ENCODE data around the gene CYTH4.

DNA sequence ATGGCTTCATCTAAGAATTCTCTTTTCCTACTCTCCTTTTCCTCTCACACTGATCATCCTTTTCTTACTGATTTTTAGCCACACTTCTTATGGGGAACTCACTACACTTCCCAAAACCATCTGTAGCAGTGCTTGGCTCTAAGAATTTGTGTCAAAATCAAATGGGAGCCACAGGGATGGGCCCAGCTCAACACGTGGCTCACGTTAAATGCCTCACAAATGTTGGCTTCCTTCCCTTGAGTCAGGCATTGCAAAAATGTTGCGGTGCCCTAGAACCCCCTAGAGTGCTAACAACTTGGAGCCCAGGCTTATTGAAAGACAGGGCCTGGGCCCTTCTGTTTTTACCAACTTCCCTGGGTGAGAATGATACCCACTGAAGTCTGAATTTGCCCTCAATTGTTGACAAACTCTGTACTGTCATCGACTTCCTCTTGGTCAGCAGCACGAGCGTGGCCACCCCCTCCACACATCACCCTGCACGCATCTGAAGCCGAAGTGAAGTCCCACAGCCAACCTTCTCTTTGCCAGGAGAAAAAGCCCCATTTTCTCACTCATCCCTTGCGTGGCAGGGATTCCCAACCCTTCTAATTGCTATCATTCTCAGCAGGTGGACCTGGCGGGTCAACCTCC is 75.3 kb downstream of the CYTH4 start:
- TF ChIP-seq ZEB1 (IDR thresholded peaks at IDR 0.05; ENCODE audit: insufficient replicate concordance, low read depth) (no peak), RORA (CRISPR knock-in tag; IDR thresholded peaks at IDR 0.05) (no peak), ZNF382 (CRISPR knock-in tag; IDR thresholded peaks at IDR 0.05; ENCODE audit: borderline replicate concordance) (no peak), REL (CRISPR knock-in tag; conservative IDR thresholded peaks at IDR 0.05) (no peak), NCOA2 (CRISPR knock-in tag; IDR thresholded peaks at IDR 0.05) (no peak), SP1 (IDR thresholded peaks at IDR 0.05) (no peak), SP1 (CRISPR knock-in tag; IDR thresholded peaks at IDR 0.05) (no peak), PCBP2 (optimal IDR thresholded peaks at IDR 0.05; ENCODE audit: low read depth, low read length, poor library complexity, severe bottlenecking) (no peak), MAZ (IDR thresholded peaks at IDR 0.05; ENCODE audit: borderline replicate concordance, low read depth, low read length) (no peak), MAZ (CRISPR knock-in tag; IDR thresholded peaks at IDR 0.05; ENCODE audit: low read depth) (no peak), ZNF30 (CRISPR knock-in tag; IDR thresholded peaks at IDR 0.05) (no peak), ZNF251 (CRISPR knock-in tag; IDR thresholded peaks at IDR 0.05) (no peak), ELF1 (CRISPR knock-in tag; IDR thresholded peaks at IDR 0.05) (no peak)
- TF ChIP-seq, protein P1, sequence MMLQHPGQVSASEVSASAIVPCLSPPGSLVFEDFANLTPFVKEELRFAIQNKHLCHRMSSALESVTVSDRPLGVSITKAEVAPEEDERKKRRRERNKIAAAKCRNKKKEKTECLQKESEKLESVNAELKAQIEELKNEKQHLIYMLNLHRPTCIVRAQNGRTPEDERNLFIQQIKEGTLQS (CRISPR knock-in tag; IDR thresholded peaks at IDR 0.05), result no peak
- TF ChIP-seq, protein P2, sequence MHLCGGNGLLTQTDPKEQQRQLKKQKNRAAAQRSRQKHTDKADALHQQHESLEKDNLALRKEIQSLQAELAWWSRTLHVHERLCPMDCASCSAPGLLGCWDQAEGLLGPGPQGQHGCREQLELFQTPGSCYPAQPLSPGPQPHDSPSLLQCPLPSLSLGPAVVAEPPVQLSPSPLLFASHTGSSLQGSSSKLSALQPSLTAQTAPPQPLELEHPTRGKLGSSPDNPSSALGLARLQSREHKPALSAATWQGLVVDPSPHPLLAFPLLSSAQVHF (CRISPR knock-in tag; IDR thresholded peaks at IDR 0.05), result no peak
- TF ChIP-seq, protein P3, sequence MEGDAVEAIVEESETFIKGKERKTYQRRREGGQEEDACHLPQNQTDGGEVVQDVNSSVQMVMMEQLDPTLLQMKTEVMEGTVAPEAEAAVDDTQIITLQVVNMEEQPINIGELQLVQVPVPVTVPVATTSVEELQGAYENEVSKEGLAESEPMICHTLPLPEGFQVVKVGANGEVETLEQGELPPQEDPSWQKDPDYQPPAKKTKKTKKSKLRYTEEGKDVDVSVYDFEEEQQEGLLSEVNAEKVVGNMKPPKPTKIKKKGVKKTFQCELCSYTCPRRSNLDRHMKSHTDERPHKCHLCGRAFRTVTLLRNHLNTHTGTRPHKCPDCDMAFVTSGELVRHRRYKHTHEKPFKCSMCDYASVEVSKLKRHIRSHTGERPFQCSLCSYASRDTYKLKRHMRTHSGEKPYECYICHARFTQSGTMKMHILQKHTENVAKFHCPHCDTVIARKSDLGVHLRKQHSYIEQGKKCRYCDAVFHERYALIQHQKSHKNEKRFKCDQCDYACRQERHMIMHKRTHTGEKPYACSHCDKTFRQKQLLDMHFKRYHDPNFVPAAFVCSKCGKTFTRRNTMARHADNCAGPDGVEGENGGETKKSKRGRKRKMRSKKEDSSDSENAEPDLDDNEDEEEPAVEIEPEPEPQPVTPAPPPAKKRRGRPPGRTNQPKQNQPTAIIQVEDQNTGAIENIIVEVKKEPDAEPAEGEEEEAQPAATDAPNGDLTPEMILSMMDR (CRISPR knock-in tag; IDR thresholded peaks at IDR 0.05), result no peak
